ENCODE data around the gene MAGI2.

The MAGI2 gene

GRCh38 chr7:78487464-78487863 lies 966.0 kb downstream of the MAGI2 start:
- no peak for DNase-seq (ENCODE audit: low read depth)

GRCh38 chr7:78479348-78479747 lies 974.1 kb downstream of the MAGI2 start:
- no peak for DNase-seq (ENCODE audit: low read depth)

GRCh38 chr7:78476851-78477405 lies 976.5 kb downstream of the MAGI2 start:
- no peak for DNase-seq (ENCODE audit: low read depth)

GRCh38 chr7:78473571-78474301 lies 979.7 kb downstream of the MAGI2 start:
- no peak for DNase-seq (ENCODE audit: low read depth)

GRCh38 chr7:78473021-78473420 lies 980.4 kb downstream of the MAGI2 start:
- DNase-seq (ENCODE audit: low read depth) = peak; percentile 6

- peak; percentile 58 for DNase-seq (ENCODE audit: low read depth)
Measured at GRCh38 chr7:78472519-78472918, 980.9 kb downstream of the MAGI2 start.

- DNase-seq (ENCODE audit: low read depth) = no peak
Measured at GRCh38 chr7:78465894-78466293, 987.6 kb downstream of the MAGI2 start.

GRCh38 chr7:78463039-78463438 lies 990.4 kb downstream of the MAGI2 start:
- no peak for DNase-seq (ENCODE audit: low read depth)

GRCh38 chr7:78450706-78451105 lies 1002.8 kb downstream of the MAGI2 start:
- no peak for DNase-seq (ENCODE audit: low read depth)

- no peak for DNase-seq (ENCODE audit: low read depth)
Measured at GRCh38 chr7:78448911-78449310, 1004.6 kb downstream of the MAGI2 start.

- DNase-seq (ENCODE audit: low read depth) = no peak
Measured at GRCh38 chr7:78444267-78444666, 1009.2 kb downstream of the MAGI2 start.

- no peak for DNase-seq (ENCODE audit: low read depth)
Measured at GRCh38 chr7:78443811-78444210, 1009.7 kb downstream of the MAGI2 start.

GRCh38 chr7:78441737-78442136 lies 1011.7 kb downstream of the MAGI2 start:
- no peak for DNase-seq (ENCODE audit: low read depth)

- no peak for DNase-seq (ENCODE audit: low read depth)
Measured at GRCh38 chr7:78438433-78438832, 1015.0 kb downstream of the MAGI2 start.

GRCh38 chr7:78437118-78437517 lies 1016.3 kb downstream of the MAGI2 start:
- DNase-seq (ENCODE audit: low read depth) = peak; percentile 39

GRCh38 chr7:78435355-78435754 lies 1018.1 kb downstream of the MAGI2 start:
- no peak for DNase-seq (ENCODE audit: low read depth)

- DNase-seq (ENCODE audit: low read depth) = no peak
Measured at GRCh38 chr7:78434281-78434680, 1019.2 kb downstream of the MAGI2 start.

- no peak for DNase-seq (ENCODE audit: low read depth)
Measured at GRCh38 chr7:78433421-78433820, 1020.0 kb downstream of the MAGI2 start.

- no peak for DNase-seq (ENCODE audit: low read depth)
Measured at GRCh38 chr7:78429878-78430277, 1023.6 kb downstream of the MAGI2 start.

- DNase-seq (ENCODE audit: low read depth) = no peak
Measured at GRCh38 chr7:78427209-78427608, 1026.3 kb downstream of the MAGI2 start.

GRCh38 chr7:78420001-78420400 lies 1033.5 kb downstream of the MAGI2 start:
- DNase-seq (ENCODE audit: low read depth) = no peak

GRCh38 chr7:78417180-78417853 lies 1036.2 kb downstream of the MAGI2 start:
- DNase-seq (ENCODE audit: low read depth) = no peak

GRCh38 chr7:78413568-78413967 lies 1039.9 kb downstream of the MAGI2 start:
- DNase-seq (ENCODE audit: low read depth) = no peak
